Stimulated activated CD8-positive, alpha-beta memory T cell treated with anti-CD3 and anti-CD28 coated beads, Interleukin-7, amount 100 ng/mL, for 48 hours (primary cell): ENCODE data around the gene INMT.

ENCODE experiments used
- DNase-seq, 2 donors: peaks; one replicate each; pipeline ENCODE4 v3.0.0-alpha.2; 2020; ENCODE audit warnings: low read depth in 1 of 2; ENCODE audit errors: extremely low read depth in 1 of 2

The INMT gene

GRCh38 chr7:30779574-30779973, 27.6 kb downstream of the INMT start:
- DNase-seq, result no peak

- DNase-seq, result no peak
Observed at GRCh38 chr7:30780941-30781340, 29.0 kb downstream of the INMT start.

DNA sequence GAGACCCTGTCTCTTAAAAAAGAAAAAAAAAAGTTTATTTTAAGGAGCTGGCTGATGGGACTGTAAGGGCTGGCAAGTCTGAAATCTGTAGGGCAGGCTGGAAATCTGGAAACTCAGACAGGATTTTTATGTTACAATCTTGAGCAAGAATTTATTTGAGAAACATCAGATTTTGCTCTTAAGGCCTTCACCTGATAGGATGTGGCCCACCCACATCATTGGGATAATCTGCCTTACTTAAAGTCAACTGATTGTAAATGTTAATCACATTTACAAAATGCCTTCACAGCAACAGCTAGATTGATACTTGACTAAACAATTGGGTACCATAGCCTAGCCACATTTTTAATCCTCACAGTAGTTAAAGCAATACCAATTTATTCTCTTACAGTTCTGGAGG, 30.8 kb downstream of the INMT start:
- DNase-seq, result no peak

DNA sequence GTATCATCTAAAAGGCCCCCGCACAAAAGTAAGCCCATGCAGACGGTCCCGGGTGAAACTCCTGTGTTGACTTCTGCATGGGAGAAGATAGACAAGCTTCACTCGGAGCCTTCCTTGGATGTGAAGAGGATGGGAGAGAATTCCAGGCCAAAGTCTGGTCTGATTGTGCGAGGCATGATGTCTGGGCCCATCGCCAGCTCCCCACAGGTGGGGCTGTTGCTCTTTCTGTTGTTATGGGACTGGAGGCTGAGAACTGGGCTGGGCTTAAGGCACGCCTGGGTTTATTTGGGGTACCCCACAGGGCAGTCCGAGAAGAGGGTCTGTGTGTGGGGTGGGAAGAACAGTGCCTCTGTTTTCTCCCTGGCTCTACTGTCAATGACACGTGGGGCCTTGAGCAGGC, 33.9 kb downstream of the INMT start:
- DNase-seq, result no peak

- DNase-seq, result no peak
Observed at GRCh38 chr7:30787486-30787885, 35.6 kb downstream of the INMT start.

DNA sequence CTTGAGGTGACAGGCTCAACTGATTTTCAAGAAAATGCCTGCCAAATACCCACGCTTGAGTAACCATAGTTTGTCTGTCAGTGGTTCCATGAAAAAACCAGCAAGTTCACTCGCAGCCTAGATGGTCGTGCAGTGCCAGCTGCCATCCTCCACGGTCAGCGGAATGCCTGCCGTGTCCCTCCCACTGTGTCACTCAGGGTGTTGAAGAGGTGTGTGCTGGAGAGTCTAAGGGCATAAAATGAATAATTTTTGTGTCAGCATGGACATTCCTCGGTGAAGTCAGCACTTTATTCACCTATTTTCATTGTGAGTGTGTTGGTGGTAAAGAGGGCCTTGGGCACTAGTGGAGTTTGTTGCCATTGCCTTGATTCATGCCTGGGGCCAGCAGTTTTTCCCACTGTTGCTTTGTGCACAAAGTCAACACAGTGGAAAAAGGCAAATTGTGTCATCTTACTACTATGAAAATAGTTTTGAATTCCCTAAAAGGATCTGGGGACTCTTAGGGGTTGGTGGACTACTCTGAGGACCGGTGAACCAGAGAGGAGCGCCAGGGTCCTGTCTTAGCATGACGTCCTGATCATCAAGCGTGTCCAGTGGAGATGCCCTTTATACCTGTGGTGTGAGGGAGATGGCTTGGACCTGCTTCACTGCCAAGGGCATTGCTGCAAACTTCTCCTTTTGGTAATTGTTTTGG, 36.9 kb downstream of the INMT start:
- DNase-seq, result no peak

- no peak for DNase-seq
Observed at GRCh38 chr7:30789334-30789711, 37.4 kb downstream of the INMT start.

- DNase-seq, result no peak
Observed at GRCh38 chr7:30790356-30790755, 38.4 kb downstream of the INMT start.

DNA sequence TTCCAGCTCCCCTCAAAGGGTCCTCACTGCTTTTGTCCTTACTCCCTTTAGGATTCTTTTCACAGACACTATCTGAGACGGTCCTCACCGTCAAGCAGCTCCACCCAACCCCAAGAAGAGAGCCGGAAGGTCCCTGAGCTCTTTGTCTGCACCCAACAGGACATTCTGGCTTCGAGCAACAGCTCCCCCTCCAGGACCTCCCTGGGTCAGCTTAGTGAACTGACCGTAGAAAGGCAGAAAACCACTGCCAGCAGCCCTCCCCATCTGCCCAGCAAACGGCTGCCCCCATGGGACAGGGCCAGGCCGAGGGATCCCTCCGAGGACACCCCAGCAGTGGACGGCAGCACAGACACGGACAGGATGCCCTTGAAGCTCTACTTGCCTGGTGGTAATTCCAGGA, 39.2 kb downstream of the INMT start:
- DNase-seq, result no peak

GRCh38 chr7:30795161-30795948, 43.4 kb downstream of the INMT start:
- DNase-seq, result no peak

- no peak for DNase-seq
Observed at GRCh38 chr7:30796105-30796869, 44.4 kb downstream of the INMT start.

- DNase-seq, result no peak
Observed at GRCh38 chr7:30797176-30798040, 45.5 kb downstream of the INMT start.

DNA sequence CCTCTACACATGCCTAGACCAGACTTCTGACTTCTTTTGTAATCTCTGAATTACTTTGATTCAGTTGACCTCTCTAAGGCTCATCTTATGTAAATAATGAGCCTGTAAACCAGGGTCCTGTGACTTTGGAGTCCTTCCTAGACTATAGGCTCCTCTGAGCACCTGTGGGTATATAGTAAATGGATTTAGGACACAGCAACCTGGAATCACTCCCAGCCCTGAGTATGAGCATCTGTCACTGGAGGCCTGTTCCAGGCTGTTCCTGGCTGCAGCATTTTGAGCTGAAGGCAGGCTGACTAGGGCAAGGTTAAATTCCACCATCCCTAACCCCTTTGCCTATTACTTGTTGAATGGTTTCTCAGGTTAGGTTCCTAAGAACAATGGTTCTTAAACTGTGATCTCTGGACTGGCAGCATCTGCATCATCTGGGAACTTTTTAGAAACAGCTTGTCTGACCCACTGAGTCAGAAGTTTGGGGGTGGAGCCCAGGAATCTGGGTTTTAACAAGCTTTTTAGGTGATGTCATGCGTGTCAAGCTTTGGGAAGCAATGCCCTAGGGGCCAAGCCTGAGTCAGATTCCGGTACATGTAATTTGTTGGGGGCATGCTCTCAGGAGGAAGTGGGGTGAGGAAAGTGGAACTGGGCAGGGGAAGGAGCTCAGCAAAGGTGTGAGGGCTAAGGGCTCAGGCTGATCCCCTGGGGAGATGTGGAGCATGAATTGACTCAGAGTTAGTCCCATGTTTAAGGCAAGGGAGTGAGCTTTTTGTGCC, 47.5 kb downstream of the INMT start:
- no peak for DNase-seq

DNA sequence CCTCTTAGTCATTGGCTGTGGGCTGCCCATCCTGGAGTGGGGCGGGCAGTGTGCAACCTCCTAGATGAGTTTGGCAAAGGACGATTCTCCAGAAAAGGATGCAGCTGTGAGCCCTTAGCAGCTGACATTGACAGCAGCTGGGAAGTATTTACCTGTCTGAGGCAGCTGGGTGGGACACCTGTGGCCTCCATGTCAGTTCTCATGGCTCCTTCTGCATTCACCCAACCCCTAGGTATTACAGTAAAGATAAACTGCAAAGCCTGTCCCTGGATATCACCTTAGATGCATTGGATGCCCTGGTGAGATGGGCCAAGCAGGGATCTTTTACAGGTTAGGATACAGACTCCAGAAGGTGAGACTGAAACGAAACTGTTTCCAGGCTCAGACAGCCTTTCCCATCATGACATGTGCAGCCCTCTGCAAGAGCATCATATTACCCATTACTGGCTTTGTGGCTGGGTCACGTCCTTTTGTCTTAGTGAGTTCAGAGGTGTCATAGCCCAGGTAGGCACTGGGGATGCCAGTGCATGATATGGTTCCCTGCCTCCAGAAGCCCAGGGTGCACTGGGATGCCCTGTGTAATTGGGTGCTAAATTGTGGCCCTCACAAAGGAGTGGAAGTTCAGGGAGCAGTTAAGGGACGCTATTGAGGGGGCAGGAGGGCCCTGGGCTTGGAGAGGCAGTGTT, 48.2 kb downstream of the INMT start:
- DNase-seq, result no peak

GRCh38 chr7:30800785-30801252, 48.9 kb downstream of the INMT start:
- DNase-seq, result no peak

DNA sequence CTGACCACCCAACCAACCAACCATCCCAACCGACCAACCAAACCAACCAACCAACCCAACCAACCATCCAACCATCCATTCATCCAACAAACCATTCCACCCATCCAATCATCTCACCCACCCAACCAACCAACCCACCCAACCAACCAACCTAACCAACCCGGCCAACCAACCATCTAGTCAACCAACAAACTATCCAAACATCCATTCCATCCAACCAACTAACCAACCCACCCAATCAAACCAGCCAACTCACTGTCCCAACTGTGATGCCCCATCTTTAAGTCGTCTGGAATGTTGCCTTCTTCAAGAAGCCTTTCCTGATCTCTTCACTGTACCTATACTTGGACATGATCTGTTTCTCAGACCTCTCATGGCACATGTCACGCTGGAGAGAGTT, 50.9 kb downstream of the INMT start:
- DNase-seq, result no peak

DNA sequence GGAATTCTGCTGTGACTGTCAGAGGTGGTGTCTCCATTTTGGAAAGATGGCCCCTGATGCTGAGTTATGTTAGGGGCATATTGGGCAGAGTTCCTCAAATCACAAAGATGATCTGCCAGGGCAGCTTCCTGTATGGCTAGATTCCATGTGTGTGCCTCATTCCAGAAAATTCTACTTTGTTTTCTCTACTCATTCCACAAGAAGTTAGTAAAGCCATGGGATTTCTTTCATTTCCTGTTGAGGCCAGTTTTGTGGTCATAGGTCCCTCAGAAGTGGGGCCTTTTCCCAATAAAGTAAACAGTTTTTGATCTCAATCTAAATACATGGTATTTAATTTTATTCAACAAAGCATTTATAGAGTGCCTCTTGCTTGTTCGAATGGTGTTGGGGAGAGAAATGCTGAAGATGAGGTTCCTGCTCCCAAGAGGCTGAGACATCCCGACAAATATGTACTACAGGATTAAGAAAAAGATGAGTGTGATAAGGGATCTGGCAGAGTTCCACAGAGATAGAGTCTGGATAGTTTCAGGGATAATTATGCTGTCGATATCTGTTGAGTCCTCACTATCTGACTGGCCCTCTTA, 52.2 kb downstream of the INMT start:
- no peak for DNase-seq

- no peak for DNase-seq
Observed at GRCh38 chr7:30805081-30805691, 53.3 kb downstream of the INMT start.

DNA sequence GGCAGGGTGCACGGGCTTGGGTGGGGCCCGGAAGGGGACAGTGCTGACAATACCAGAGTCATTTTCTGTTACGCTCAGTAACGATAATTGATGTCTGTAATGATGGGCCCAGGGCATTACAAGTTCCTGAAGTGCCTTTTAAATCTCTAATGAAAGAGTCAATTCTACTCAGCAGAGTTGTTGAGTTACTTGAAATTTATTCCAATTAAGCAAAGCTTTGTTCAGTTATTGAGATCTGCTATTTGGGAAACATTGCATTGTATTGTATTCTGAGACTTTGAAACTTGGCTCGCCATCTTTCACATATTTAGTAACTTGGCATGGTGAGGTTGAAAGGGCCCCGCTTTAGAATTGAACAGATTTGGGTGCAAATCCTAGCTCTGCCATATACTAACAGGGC, 54.0 kb downstream of the INMT start:
- DNase-seq, result no peak
